Testis (tissue), 2 donors: ENCODE measurements around the gene AQP5.

ENCODE experiments used
- CTCF ChIP-seq, 3 experiments: fragments of 450-650 bp in 2 of 3; fragments of 200-600 bp in 1 of 3; sonication (generic) in 1 of 3; IDR thresholded peaks; one replicate each; pipeline ENCODE4 v1.5.1; 2016 to 2019; ENCODE audit warnings: antibody characterized with exemption in 3 of 3, mild to moderate bottlenecking in 2 of 3, moderate library complexity in 1 of 3
- POLR2A ChIP-seq: fragments of 450-650 bp; IDR thresholded peaks from one replicate; pipeline ENCODE4 v1.6.1; 2017; ENCODE audit warnings: antibody characterized with exemption, mild to moderate bottlenecking, moderate library complexity

GRCh38 chr12:49932533-49933130, 29.0 kb upstream of the AQP5 start:
- TF ChIP-seq CTCF (IDR thresholded peaks at IDR 0.05) = no peak
- no peak for TF ChIP-seq POLR2A
